PC-3 (cell line): ENCODE data around the gene JADE3.

ENCODE experiments used
- CTCF ChIP-seq: fragments of 300-600 bp; sonication (generic); conservative IDR thresholded peaks from 2 replicates; pipeline ENCODE4 v1.5.1; 2017; ENCODE audit warnings: antibody characterized with exemption, low read depth, mild to moderate bottlenecking, low read length
- EZH2 ChIP-seq: fragments of 300-600 bp; sonication (generic); IDR thresholded peaks from one replicate; pipeline ENCODE4 v1.6.1; 2017; ENCODE audit warnings: antibody characterized with exemption, mild to moderate bottlenecking, low read length; ENCODE audit not compliant: unreplicated experiment

GRCh38 chrX:47098338-47099094, 186.3 kb downstream of the JADE3 start:
- TF ChIP-seq CTCF: no peak
- TF ChIP-seq EZH2: no peak
